ENCODE results near the gene SQOR.

The SQOR gene

GRCh38 chr15:45664451-45664850, 29.6 kb downstream of the SQOR start:
- no peak for DNase-seq

GRCh38 chr15:45665261-45665660, 30.4 kb downstream of the SQOR start:
- no peak for DNase-seq

DNA sequence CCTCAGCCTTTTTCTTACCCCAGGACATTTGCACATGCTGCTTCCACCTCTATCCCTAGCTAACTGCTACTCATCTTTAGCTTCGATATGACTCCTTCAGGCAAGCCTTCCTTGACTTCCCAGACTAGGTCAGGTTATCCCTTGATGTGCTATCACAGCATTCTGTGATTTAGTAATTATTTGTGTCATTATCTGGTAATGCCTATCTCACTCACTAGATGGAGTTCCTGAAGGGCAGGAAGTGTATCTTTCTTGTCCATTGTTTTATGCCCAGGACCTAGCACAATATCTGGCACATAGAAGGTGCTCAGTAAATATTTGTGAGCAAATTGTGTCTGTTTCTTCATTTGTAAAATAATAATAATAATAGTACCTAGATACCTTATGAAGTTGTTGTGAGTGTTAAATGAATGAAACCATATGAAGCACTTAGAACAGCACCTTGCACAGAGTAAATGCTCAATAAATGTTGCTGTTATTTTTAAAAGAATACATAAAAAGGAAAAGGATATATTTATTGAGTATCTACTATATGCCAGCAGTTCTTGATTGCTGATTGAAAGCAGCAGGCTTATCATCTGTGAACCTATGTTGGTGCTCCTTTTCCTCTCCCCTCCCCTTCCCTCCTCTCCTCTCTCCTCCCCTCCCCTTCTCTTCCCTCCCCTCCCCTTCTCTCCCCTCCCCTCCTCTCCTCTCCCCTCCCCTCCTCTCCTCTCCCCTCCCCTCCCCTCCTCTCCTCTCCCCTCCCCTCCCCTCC, 31.5 kb downstream of the SQOR start:
- DNase-seq = no peak

- DNase-seq = no peak
Measured at GRCh38 chr15:45667002-45667401, 32.2 kb downstream of the SQOR start.

DNA sequence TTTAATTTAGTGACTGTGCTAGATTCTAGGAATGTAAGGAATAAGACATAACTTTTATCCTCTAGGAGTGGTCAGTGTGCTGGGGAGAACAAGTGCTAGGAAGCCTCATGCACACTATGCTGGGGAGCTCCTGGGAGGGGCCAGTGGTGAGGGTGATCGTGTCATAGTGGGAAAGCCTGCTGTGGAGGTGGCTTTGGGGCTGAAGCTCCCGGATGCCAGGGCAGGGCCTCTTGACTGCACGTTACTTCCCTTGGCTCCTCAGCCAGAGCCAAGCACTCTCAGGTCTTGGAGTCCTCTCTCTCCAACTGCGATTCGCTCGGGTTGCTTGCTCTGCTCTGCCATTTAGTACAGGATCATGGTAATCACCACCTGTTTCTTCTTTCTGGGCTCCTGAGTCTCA, 33.6 kb downstream of the SQOR start:
- no peak for DNase-seq

- no peak for DNase-seq
Measured at GRCh38 chr15:45669422-45669821, 34.6 kb downstream of the SQOR start.

- DNase-seq = no peak
Measured at GRCh38 chr15:45670091-45670490, 35.3 kb downstream of the SQOR start.

DNA sequence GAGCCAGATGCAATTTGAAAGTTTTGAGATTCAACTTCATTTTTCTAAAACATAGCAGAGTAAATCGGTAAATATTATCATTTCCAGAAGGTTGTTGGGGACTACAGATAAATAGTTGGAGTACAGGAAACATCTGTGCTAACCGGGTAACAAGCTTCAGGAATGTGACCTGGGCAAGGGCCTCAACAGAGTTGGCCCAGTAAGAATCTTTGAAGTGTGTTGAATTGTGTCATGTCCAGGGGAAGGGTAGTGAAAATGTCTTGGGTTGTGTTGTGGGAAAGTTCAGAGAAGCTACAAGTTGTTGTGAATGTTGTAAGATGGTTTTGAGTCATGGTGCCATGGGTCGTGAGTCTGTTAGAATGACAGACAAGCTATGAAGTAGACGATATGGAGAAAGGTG, 35.7 kb downstream of the SQOR start:
- no peak for DNase-seq

DNA sequence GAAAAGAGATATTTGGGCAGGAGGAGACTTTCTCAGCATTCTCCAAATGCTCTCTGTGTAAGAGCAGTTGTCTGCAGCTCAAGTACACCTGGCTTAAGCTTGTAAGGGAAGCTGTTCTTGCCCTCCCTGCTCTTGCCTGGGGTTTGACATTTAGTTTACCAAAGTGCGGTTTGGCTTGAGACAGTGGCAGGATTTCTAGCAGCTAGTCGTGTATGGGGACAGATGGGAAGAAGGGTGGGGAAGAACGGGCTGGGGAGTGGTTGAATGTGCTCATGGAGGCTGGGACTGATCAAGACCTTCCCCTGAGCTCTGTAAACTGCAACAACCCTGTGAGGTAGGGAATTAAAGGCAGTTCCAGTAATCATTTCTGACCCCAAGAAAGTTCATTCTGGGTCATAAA, 39.8 kb downstream of the SQOR start:
- no peak for DNase-seq

DNA sequence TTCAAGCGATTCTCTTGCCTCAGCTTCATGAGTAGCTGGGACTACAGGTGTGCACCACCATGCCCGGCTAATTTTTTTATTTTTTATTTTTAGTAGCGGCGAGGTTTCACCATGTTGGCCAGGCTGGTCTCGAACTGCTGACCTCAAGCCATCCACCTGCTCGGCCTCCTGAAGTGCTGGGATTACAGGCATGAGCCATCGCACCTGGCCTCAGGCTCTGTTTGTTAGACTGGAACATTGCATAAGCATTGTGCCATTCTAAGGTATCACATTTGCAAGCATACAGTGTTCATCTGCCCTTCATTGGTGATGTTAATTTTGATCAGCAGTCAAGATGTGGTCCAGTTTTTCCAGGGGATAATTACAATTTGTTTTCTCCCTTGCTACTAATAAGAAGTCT, 43.0 kb downstream of the SQOR start:
- no peak for DNase-seq

DNA sequence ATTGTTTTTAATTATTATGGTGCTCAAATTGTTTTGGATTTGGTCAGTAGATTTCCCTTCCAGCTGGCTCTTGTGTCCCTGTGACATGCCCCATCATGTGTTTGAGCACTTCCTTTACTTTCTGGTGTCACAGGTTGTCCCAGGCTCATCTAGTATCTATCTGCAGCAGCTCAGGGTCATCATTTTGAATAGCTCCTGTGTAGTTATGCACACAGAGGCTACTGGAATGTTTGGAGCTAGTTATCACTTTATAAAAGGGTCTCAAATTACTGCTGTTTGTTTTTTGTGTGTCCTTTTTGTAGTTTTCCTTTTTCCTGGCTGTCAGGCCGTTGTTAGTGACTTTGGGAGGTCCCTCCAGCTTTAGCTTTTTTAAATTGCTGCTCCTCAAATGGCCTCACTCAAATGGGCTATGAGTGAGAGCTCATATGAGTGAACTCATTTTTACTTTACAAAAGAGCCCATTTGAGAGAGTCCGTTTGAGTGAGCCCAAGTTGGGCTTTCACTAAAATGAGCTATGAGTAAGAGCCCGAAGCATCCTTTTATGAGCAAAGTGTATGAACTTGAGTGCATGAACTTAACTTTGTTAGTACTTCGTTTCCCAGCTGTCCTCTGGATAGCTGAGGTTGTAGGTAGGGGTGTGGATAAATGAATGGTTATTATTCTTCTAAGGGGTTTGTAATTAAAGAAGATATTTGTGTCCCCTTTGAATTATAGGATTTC, 43.8 kb downstream of the SQOR start:
- no peak for DNase-seq

- DNase-seq = no peak
Measured at GRCh38 chr15:45684533-45684932, 49.7 kb downstream of the SQOR start.

- DNase-seq = no peak
Measured at GRCh38 chr15:45689616-45690015, 54.8 kb downstream of the SQOR start.

DNA sequence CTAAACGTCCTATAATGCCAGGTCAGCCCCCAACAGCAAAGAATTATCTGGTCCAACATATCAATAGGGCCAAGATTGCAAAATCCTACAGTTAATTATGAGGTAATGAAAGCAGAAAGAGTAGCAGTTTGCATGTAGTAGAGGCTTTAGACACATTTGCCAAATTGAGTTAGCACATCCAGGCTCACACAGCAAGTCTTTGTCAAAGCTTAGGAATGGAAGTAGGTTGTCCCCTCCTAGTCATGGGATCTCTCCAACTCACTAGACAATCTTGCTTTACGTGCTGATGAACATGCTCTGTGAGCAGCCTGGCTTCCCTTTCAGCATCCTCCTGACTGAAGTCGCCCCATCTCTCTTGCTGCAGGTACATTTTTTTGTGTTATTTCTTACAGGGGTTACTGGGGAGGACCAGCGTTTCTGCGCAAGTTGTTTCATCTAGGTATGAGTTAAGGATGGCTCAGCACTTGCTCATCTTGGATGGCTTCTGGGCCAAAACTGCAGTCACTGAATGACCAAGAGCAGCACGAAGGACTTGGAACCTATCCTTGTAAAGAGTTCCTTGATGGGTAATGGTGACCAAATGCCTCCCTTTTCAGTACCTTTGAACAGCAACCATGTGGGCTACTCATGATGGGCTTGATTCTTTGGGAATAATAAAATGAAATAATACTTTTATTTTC, 55.9 kb downstream of the SQOR start:
- no peak for DNase-seq

GRCh38 chr15:45701108-45701507, 66.3 kb downstream of the SQOR start:
- DNase-seq = no peak

DNA sequence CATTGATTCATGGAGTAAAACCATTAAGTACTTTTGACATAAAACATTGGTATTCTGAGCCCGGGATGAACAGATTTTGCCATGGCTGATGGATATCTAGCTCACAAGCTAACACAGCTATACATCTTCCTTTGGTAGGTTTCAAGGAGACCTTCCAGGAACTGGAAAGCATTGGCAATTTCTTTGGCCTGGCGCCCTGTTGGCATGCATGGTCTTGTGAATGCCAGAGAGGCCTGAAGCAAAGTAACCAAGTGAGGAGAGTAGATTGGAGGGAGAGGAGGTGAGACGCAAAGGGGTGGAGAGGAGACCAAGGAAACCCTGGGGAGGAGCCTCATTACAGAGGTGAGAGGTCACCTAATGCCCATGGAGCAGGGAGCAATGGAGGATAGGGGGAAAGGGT, 67.2 kb downstream of the SQOR start:
- no peak for DNase-seq

- no peak for DNase-seq
Measured at GRCh38 chr15:45703670-45704328, 69.0 kb downstream of the SQOR start.

DNA sequence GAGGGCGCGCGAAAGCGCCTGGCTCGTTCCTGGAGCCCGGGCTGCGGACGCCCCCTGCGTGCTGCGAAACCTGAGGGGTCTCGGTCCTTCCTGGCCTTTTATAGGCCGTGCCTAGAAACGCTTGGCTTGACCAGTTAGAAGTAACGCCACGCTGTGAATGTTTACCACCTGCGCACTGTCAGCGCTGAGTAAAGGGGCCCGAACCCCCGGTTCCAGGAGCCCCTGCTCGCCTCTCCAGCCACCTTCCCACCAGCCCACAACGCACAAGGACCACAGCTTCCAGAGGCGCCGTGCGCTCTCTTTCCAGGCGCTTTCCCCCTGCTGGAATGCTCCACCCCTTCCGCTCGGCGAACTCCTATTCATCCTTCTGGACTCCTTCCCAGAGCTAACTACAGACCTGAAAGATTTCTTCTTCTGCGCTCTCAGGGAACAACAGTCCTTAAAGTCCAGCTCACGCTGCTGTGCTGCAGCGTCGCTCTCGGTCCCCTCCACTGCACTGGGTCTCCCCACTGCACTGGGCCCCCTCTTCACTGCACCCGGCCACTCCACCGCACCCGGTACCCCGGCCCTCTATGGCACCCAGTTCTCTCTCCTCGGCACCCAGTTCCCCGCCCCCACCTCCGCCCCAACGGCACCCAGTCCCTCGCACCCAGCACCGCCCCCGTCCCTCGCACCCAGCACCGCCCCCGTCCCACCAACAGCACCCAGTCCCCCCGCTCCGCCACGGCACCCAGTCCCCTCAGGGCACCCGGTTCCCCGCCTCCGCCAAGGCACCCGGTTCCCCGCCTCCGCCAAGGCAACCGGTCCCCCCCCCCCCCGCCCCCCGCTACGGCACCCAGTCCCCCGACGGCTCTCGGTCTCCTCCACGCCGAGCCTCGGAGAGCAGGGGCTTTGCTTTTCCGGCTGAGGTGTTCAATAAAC, 69.8 kb downstream of the SQOR start:
- no peak for DNase-seq

DNA sequence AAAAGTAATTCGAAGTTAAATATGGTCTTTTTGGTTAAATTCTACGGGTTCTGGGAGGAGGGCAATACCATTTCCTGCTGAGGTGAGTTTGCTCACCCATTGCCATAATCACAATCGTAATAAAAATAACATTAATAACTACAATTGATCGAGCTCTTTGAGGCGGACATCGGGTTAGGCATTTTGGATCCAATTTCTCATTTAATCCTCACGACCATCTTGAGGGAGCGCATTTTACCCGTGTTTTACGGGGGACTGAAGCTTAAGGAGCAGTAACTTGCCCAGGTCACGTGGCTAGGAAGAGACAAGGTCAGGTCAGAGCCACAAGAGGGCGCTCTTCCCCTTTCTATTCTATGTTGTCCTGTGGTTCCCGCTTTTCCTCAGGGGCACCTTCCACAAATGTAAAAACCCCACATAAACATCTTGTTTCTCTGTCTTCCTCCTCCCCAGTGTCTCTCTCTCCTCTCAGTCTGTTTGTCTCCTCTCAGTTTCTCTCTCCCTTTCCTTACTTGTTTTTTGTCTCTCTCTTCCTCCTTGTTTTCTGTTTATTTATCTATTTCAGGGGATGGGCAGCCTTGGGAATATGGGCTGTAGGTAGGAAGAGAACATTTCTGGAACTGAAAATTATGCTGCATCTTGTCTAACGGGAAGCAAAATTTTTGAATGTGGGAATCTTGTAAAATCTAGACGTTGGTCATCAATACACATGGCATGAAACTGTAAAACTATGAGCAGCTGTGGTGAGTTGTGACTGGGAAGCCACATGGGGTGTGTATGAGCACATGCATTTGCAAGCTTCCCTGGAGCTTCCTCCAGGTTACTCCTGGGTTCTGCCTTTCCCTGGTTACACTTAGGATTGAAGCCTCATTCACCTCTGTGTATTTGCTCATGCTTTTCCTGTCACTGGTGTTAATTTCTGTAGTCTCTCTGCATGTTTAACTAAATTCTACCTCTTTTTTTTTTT, 71.0 kb downstream of the SQOR start:
- peak; percentile 33 for DNase-seq

GRCh38 chr15:45710657-45711056, 75.8 kb downstream of the SQOR start:
- no peak for DNase-seq
